ENCODE measurements around the gene FBP2.
"Not testable (repeated sequence)": the region's sequence is repeated elsewhere in the genome, so short reads cannot be mapped to it uniquely, and the experiment has no call there.

- TF ChIP-seq, protein P1, sequence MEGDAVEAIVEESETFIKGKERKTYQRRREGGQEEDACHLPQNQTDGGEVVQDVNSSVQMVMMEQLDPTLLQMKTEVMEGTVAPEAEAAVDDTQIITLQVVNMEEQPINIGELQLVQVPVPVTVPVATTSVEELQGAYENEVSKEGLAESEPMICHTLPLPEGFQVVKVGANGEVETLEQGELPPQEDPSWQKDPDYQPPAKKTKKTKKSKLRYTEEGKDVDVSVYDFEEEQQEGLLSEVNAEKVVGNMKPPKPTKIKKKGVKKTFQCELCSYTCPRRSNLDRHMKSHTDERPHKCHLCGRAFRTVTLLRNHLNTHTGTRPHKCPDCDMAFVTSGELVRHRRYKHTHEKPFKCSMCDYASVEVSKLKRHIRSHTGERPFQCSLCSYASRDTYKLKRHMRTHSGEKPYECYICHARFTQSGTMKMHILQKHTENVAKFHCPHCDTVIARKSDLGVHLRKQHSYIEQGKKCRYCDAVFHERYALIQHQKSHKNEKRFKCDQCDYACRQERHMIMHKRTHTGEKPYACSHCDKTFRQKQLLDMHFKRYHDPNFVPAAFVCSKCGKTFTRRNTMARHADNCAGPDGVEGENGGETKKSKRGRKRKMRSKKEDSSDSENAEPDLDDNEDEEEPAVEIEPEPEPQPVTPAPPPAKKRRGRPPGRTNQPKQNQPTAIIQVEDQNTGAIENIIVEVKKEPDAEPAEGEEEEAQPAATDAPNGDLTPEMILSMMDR (IDR thresholded peaks at IDR 0.05; ENCODE audit: insufficient read depth, low read length, poor library complexity, severe bottlenecking): not testable (repeated sequence)
- TF ChIP-seq EZH2phosphoT487 (conservative IDR thresholded peaks at IDR 0.05; ENCODE audit: low read length): not testable (repeated sequence)
Measured at GRCh38 chr9:94592683-94593082, 941 bp downstream of the FBP2 start.

Measured in SU-DHL-6 (cell line).